NCI-H1417 treated with DMSO at 0.1 percent for 48 hours (cell line): Measurements from ENCODE around the gene MON2.
"Not testable (repeated sequence)": the region's sequence is repeated elsewhere in the genome, so short reads cannot be mapped to it uniquely, and the experiment has no call there.

Experiments
- DNase-seq: peaks from one replicate; lab custom pipeline; 2025; lab: John Stamatoyannopoulos, UW

MON2 gene

DNA sequence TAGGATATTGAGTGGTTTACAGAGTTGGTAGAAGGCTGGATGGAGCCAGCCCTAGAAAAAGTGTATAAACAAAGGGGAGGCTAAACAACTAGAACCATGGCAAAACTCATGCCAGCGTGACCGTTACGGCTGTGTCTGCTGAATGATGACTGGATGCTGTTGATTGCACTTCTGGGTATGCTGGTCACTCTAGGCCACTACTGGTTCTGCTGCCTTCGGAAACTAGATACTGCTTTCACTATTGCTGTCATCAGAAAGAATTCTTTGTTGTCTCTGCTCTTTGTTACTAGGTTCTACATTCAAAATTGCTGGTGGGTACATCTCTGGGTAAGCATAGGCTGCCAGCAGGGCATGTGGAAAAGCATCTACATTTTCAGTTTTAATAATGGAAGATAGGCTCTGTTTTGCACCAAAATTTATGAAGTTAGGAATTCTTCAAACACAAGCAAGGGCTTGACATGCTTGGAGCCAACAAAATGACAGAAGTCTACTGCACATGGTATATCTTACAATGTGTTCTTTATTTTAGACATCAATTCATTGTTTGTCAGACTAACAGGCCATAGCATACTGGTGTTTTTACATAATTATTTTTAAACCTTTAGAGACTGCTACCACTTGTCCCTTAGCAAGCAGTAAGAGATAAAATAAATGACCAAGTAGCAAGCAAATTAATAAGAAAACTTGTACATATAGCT lies 15.4 kb downstream of the MON2 start:
- DNase-seq: no peak

DNA sequence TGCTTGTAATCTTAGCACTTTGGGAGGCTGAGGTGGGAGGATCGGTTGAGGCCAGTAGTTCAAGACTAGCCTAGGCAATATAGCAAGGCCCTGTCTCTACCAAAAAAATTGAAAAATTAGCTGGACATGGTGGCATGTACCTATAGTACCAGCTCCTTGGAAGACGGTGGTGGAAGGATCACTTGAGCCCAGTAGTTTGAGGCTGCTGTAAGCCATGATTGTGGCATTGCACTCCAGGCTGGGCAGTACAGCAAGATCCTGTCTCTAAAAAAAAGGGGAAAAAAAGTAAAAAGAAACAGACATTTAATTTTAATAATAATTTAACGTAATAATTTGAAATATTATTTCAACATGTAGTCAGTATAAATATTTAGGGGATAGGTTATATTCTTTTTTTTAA lies 16.1 kb downstream of the MON2 start:
- DNase-seq: no peak

DNA sequence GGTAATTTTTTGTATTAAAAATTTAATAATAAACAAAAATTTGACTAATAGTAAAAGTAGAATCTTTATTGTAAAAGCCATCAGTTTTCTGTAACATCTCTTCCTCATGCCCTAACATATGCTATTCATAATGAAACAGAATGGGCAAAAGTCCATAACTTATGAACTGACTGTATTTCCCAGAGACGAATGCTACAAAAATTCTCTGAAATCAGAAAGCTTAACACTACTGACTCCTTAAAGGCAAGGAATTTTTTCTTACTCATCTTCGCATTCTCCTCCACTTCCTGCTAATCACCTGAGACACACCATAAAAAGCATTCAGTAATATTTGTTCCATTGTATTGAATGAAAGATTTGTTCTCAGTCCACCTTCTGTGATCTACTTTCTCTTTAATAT lies 17.6 kb downstream of the MON2 start:
- no peak for DNase-seq

GRCh38 chr12:62505786-62506185 lies 39.2 kb downstream of the MON2 start:
- DNase-seq: no peak

- no peak for DNase-seq
These were observed 46.3 kb downstream of the MON2 start for GRCh38 chr12:62512901-62513300.

GRCh38 chr12:62514080-62514479 lies 47.5 kb downstream of the MON2 start:
- not testable (repeated sequence) for DNase-seq

GRCh38 chr12:62516927-62517326 lies 50.3 kb downstream of the MON2 start:
- no peak for DNase-seq

DNA sequence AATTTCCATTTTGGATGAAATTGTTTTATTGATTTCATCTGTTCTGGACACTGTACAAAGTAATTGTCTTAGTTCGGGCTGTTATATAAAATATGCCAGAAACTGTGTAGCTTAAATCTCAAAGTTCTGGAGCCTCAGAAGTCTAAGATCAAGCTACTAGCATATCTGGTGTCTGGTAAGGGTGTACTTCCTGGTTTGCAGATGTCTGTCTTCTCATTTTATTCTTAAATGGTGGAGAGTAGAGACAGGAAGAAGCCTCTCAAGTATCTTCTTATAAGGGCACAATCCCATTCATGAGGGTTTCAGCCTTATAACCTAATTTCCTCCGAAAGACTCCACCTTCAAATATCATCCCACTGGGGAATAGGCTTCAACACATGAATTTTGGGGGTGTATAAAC lies 51.3 kb downstream of the MON2 start:
- no peak for DNase-seq

- no peak for DNase-seq
These were observed 52.4 kb downstream of the MON2 start for GRCh38 chr12:62519043-62519442.

DNA sequence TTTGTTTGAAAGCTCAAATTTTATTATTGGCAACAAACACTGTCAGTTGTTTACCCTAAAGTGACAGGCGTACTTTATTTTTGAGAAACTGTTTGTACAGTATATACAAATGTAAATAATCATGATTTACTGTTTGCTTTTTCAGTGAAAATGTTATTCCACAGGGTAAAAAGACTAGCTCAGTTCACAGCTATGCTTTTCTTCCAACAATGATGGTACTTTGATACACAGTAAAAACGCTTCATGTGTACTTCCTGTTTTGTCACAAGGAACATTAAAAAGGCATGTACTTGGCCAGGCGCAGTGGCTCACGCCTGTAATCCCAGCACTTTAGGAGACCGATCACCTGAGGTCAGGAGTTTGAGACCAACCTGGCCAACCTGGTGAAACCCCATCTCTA lies 53.7 kb downstream of the MON2 start:
- no peak for DNase-seq

- no peak for DNase-seq
These were observed 56.4 kb downstream of the MON2 start for GRCh38 chr12:62522984-62523383.

GRCh38 chr12:62523619-62524018 lies 57.0 kb downstream of the MON2 start:
- no peak for DNase-seq

- DNase-seq: no peak
These were observed 58.6 kb downstream of the MON2 start for GRCh38 chr12:62525271-62525670.

GRCh38 chr12:62530596-62530995 lies 64.0 kb downstream of the MON2 start:
- no peak for DNase-seq

DNA sequence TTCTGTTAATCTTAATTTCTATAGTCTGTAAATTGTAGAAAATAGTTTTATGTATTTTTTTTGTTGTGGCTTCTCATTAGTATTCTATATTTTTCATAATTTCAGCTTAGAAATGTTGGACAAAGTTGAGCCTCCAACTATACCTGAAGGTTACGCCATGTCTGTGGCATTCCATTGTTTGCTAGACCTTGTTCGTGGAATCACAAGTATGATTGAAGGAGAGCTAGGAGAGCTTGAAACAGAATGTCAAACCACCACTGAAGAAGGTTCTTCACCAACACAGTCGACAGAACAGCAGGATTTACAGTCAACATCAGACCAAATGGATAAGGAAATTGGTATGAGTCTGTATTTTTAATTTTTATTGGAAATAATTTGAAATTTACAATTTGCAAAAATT lies 65.7 kb downstream of the MON2 start:
- DNase-seq: no peak

DNA sequence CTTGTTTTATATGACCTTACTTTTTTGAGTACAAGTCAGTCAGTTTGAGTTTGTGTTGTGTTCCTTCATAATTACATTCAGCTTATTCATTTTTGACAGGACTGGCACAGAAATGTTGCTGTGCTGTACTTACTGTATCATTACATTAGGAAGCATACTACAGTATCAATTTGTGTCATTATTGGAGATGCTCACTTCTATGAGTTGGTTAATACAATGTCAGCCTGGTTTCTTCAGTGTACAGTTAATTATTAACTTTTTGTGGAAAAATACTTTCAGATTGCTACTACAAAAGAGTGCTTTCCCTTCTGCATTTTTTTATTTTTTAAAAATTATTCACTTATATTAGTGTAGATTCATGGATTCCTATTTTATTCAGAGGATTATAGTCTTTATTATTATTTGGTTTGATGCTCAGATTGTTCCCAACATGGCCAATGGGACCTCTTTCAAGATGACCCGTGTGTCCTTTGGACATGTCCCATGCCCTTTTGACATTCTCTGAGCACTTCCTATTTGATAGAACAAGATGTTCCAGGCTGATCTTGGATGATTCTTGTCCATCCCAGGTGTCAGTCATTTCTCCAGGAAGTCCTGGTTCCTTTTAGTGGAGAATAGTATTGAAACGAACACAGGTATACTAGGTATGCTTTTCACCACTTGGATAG lies 66.6 kb downstream of the MON2 start:
- no peak for DNase-seq

GRCh38 chr12:62533755-62534107 lies 67.1 kb downstream of the MON2 start:
- DNase-seq: no peak

DNA sequence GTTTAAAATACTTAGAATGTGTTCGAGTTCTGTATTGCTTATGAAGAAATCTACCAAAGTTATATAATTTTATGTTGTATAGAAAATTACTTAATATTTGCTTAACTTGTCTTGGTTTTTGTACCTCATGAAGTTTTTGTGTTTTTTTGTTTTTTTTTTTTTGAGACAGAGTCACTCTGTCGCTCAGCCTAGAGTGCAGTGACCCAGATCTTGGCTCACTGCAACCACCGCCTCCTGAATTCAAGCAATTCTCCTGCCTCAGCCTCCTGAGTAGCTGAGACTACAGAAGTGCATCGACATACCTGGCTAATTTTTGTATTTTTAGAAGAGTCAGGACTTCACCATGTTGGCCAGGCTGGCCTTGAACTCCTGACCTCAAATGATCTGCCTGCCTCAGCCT lies 69.9 kb downstream of the MON2 start:
- no peak for DNase-seq

GRCh38 chr12:62537551-62537950 lies 70.9 kb downstream of the MON2 start:
- DNase-seq: no peak

GRCh38 chr12:62540354-62540753 lies 73.7 kb downstream of the MON2 start:
- DNase-seq: no peak

DNA sequence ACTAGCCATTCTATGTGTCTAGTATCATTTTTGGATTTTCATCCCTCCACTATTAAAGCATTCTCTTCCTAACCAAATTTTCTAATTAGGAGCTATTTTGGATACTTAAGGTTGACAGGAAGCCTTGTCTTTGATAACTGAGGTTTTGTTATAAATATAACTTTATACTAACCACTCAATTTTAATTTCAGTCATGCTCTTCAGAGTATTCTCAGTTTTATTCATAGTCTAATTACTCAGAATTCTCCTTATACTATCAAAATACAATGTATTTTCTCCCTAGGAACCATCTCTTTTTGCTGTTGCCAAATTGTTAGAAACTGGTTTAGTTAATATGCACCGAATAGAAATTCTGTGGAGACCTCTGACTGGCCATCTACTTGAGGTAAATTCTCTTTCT lies 76.2 kb downstream of the MON2 start:
- no peak for DNase-seq

- no peak for DNase-seq
These were observed 76.7 kb downstream of the MON2 start for GRCh38 chr12:62543324-62543723.

DNA sequence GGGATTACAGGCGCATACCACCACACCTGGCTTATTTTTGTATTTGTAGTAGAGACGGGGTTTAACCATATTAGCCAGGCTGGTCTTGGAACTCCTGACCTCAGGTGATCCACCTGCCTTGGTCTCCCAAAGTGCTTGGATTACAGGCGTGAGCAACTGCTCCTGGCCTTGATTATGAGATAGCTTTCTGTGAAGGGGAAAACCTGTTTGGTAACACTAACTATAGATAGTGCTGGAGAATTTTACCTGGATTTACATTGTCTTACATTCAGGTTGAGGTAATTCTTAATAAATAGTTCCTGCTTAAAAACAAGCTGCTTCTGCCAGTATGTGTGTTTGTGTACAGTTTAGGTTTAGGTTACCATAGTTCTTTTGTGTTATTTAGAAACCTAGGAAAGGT lies 77.1 kb downstream of the MON2 start:
- no peak for DNase-seq

DNA sequence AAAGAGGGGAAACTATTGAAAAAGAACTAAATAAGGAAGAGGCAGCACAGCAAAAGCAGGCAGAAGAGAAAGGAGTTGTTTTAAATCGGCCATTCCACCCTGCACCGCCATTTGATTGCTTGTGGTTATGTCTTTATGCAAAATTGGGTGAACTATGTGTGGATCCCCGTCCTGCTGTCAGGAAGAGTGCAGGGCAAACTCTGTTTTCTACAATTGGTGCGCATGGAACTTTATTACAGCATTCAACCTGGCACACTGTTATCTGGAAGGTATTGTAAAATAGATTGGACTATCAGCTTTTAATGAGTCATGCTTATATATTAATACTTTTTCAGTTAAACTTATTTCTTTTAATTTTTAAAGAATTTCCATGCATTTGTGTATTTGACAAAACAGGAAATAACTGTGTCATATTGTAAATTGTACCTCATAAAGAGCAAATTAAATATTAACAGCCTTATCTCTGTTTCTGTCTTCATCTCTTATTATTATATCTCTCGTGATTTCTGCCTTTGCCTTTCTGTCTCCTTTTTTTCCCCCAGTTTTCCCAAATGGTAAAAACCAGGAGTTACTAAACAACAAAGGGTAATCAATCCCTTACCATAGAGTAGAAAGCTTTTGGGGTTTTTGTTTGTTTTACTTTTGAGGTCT lies 86.4 kb downstream of the MON2 start:
- no peak for DNase-seq
